ENCODE results near the gene DYRK2.

The DYRK2 gene

DNA sequence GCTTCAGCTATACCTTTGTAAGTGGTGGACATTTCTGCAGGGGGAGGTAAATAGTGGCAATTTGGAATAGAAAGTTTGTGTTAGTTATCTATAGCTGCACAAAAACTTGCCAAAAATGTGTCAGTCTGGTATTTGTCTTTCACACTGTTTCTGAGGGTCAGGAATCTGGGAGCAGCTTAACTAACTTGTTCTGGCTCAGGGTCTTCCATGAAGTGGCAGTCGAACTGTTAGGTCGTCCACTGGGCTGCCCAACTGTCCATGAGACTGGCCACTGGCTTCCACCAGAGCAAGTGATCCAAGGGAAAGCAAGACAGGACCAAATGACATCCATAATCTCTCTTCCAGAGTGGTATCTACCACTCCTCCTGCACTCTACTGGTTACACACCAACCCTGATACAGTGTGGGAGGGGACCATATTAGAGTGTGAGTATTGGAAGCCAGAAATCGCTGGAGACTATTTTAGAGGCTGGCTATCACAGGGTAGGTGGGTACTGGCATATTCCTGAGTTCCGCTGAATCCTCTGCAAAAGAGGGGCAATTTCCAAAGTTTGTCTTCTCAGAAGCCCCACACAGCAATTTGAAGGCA lies 60.9 kb downstream of the DYRK2 start:
- DNase-seq: no peak

DNA sequence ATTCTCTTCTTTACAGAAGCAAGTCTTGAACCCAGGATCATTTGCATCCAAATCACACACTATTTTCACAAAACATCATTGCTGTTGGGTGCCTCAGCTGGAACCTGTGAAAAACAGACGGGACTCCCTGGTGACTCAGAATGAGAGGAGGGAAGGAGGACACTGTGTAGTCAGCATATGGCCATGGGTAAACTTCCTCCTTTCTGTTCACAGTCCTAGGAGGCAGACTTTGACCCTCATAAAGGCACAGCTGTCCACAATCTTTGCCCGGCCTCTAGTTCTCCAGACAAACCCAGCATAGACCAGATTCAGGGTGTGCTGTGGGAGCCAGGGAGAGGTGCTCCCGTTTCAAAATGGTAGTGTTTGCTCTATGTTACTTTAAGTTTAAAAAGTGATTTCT lies 62.0 kb downstream of the DYRK2 start:
- DNase-seq: no peak

DNA sequence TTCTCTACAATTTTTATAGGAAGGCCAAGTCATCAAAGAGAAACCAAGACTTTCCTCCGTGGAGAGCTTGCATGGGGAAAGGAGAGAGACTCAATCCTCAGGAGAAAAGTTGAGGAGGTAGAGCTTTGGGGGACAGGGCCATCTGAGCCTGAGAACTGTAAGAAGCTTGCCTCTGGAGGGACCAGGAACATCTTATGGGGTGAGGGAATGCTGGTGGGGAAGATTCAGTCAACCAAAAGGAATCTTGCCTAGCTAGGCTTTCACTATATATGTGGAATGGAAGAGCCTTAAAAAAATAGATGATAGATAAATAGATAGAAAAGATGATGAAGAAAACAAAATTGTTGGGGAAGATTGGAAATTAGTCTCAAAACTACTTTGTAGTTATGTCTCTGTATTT lies 63.5 kb downstream of the DYRK2 start:
- DNase-seq: no peak

DNA sequence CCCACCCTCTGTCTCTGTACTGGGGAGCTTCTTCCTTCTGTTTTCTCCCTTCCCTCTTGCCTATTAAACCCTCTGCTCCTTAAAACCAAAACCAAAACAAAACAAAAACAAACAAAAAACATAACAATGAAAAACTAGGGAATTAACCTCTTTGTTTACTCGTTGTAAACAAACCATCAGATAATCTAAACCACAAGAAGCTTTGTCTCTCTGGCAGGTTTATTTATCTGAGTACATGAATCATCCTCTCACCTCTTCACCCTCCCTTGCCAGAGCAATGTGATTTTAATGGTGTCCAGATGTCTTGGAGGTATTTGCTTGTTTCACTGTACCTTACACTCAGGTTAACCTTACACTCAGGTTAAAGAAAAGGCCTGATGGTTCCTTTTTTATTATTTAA lies 66.1 kb downstream of the DYRK2 start:
- DNase-seq: no peak

All from AML-193 (cell line).